Dermis blood vessel endothelial cell (primary cell): ENCODE data around the gene ZNF546. TPM values are rescaled to one million over a fixed set of nuclear protein-coding genes. Genes with fewer than 3 reads are reported as not detected.

ENCODE experiments used
- DNase-seq: peaks from one replicate; pipeline ENCODE4 v3.0.0; 2010
- total RNA-seq: library from RNA; depleted of rRNA; stranded (reverse); fragments of >200 nt; gene quantifications from 2 replicates; pipeline ENCODE4 v1.2.3, GENCODE V29; 2014

The ZNF546 gene
- total RNA-seq, 1 donor from 2014 or later, result 7.8 TPM

GRCh38 chr19:40056505-40056904 lies 59.6 kb downstream of the ZNF546 start:
- DNase-seq, result no peak

- DNase-seq, result no peak
Observed at GRCh38 chr19:40057166-40057565, 60.3 kb downstream of the ZNF546 start.

- no peak for DNase-seq
Observed at GRCh38 chr19:40059624-40060023, 62.8 kb downstream of the ZNF546 start.

GRCh38 chr19:40070058-40070457 lies 73.2 kb downstream of the ZNF546 start:
- DNase-seq, result no peak

Other genes starting within 250 kb of the ZNF546 start
- gene LEUTX, start 218.2 kb upstream of the ZNF546 start, total RNA-seq, result not detected in 2 replicates
- 21.4 and 37.2 TPM in 2 replicates for gene DYRK1B, start 162.9 kb upstream of the ZNF546 start, total RNA-seq
- gene FBL, start 150.7 kb upstream of the ZNF546 start, total RNA-seq, result 141 and 233 TPM in 2 replicates
- gene FCGBP, start 62.4 kb upstream of the ZNF546 start, total RNA-seq, result 0.17 and 0.74 TPM in 2 replicates
- 95.3 and 145 TPM in 2 replicates for gene PSMC4, start 25.9 kb upstream of the ZNF546 start, total RNA-seq
- gene ZNF780B, start 59.2 kb downstream of the ZNF546 start, total RNA-seq, result 13.8 and 15.8 TPM in 2 replicates
- gene ZNF780A, start 93.9 kb downstream of the ZNF546 start, total RNA-seq, result 10.7 and 17.5 TPM in 2 replicates
- gene MAP3K10, start 194.4 kb downstream of the ZNF546 start, total RNA-seq, result 6.5 and 8.8 TPM in 2 replicates
- not detected in 2 replicates for gene TTC9B, start 221.3 kb downstream of the ZNF546 start, total RNA-seq
- 0.09 and 0.34 TPM in 2 replicates for gene CCNP, start 229.6 kb downstream of the ZNF546 start, total RNA-seq